Stimulated activated naive CD8-positive, alpha-beta T cell treated with anti-CD3 and anti-CD28 coated beads, Interleukin-15, Interleukin-2, amounts not matched to agents 100 ng/mL and 50 ng/mL, for 24 hours (primary cell): ENCODE measurements around the gene NCF4.
A peak's percentile ranks its signal among the peaks of the same experiment; 100 is the strongest.

Source experiments
- H3K27ac Mint-ChIP-seq: one replicate; pipeline ENCODE4 v1.8.0; 2021; ENCODE audit warnings: mild to moderate bottlenecking, mixed read lengths
- H3K27me3 Mint-ChIP-seq: one replicate; pipeline ENCODE4 v1.8.0; 2021; ENCODE audit warnings: mixed read lengths
- H3K36me3 Mint-ChIP-seq: one replicate; pipeline ENCODE4 v1.8.0; 2021; ENCODE audit warnings: low read depth, mixed read lengths
- H3K4me1 Mint-ChIP-seq: one replicate; pipeline ENCODE4 v1.8.0; 2021; ENCODE audit warnings: low read depth, mixed read lengths
- H3K4me3 Mint-ChIP-seq: one replicate; pipeline ENCODE4 v1.8.0; 2021; ENCODE audit warnings: mild to moderate bottlenecking, mixed read lengths
- H3K9me3 Mint-ChIP-seq: one replicate; pipeline ENCODE4 v1.8.0; 2021; ENCODE audit warnings: mixed read lengths

The NCF4 gene

DNA sequence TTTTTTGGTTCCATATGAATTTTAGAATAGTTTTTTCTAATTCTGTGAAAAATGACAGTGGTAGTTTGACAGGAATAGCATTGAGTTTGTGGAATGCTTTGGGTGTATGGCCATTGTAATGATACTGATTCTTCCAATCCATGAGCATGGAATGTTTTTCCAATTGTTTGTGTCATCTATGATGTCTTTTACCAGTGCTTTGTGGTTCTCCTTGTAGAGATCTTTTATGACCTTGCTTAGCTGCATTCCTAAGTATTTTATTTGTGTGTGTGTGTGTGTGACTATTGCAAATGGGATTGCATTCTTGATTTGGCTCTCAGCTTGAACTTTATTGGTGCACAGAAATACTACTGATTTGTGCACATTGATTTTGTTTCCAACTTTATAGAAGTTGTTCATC, 49.7 kb downstream of the NCF4 start:
- H3K4me3 Mint-ChIP-seq, result no peak overlapping the region
- no peaks in the 10 kb centered on the region for H3K9me3 Mint-ChIP-seq
- no peak overlapping the region for H3K27ac Mint-ChIP-seq

DNA sequence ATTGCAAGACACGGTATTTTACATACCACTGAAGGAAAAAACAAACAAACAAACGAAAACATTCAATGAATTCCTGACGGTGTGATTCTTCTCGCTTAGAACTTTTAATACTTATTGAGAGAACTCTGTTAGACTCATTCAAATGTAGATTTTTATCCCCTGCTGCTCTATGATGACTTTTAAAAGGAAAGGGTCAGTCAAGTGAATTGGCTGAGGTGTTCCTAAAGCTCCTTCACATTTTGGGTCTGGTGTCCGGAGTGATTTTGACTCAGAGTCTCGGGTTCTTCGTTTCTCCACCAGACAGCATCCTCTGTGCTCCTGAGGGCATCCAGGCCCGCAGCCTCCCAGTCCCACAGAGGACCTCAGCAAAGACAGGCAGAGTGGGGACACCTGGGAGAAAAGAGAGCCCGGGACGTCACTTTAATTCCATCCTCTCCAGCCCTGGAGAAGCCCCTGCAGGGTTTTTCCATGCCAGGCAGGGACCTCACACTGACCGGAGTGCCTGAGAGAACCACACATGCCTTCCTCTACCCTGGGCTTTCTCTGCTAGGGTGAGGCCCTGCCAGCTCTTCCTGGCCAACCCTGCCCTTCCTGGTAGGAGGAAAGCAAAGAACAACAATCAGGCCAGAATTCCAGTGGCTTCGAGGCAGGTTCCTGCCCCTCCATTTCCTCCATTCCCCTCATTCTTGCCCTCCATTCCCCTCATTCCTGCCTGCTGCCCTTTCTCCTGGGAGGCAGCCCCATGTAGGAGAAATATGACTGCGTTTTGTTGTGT, 51.3 kb downstream of the NCF4 start:
- no peaks in the 10 kb centered on the region for H3K9me3 Mint-ChIP-seq
- no peak overlapping the region for H3K4me3 Mint-ChIP-seq
- H3K4me1 Mint-ChIP-seq, result no peaks in the 10 kb centered on the region
- H3K36me3 Mint-ChIP-seq, result no peaks in the 10 kb centered on the region
- no peak overlapping the region for H3K27ac Mint-ChIP-seq
- peaks cover 28% of the 10 kb centered on the region for H3K27me3 Mint-ChIP-seq

More for the DNA sequence above, 49.7 kb downstream of the NCF4 start:
- no peaks in the 10 kb centered on the region for H3K4me1 Mint-ChIP-seq
- H3K36me3 Mint-ChIP-seq, result no peaks in the 10 kb centered on the region
- H3K27me3 Mint-ChIP-seq, result peaks cover 28% of the 10 kb centered on the region

DNA sequence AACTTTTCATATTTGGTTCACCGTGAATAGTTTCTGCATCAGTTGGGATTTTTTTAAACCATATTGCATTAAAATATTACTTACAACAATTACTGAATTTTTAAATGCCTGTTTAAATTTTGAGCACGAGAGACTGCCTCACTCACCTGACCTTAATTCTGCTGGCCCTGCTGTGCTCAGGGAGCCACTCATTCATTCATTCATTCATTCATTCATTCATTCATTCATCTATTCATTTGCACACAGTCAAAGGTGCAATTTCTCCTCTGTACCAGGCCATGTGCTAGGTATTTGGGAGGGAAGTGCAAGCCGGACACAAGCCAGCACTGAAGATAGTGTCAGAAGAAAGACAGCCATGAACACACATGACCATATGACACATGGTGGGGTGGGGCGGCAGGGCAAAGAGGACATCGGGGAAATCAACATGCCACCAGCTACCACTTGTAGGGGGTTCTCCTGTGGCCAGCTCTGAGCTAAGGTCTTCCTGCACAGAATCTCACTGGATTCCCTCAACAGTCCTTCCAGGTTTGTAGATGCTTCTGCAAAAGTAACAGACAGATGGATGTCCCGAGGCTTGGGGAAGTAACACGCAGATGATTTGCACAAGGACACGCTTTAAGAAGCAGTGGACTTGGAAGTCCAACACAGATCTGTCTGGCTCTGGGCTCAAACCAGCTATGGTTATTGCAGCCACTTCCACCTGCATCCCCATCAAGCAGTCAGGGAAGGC, 52.1 kb downstream of the NCF4 start:
- peak overlapping the region; percentile 78 for H3K4me3 Mint-ChIP-seq
- no peak overlapping the region for H3K27ac Mint-ChIP-seq
- no peaks in the 10 kb centered on the region for H3K36me3 Mint-ChIP-seq

GRCh38 chr22:36913427-36914389, 52.9 kb downstream of the NCF4 start, which contains the start of gene CSF2RB:
CSF2RB (plus strand) TSS chr22:36913628; CDS start chr22:36922208, 8,580 bp downstream.
- Mint-ChIP-seq H3K27me3 (peaks cover 28% of the 10 kb centered on the region), H3K4me3 (peak within 1 kb of the TSS; percentile 78), H3K9me3 (no peaks in the 10 kb centered on the region), H3K4me1 (no peaks in the 10 kb centered on the region), H3K27ac (no peak within 1 kb of the TSS), H3K36me3 (no peaks in the 10 kb centered on the region)

More for the DNA sequence above, 52.1 kb downstream of the NCF4 start:
- no peaks in the 10 kb centered on the region for H3K9me3 Mint-ChIP-seq
- H3K27me3 Mint-ChIP-seq, result peaks cover 24% of the 10 kb centered on the region
- no peaks in the 10 kb centered on the region for H3K4me1 Mint-ChIP-seq

- H3K9me3 Mint-ChIP-seq, result no peaks in the 10 kb centered on the region
- peaks cover 24% of the 10 kb centered on the region for H3K27me3 Mint-ChIP-seq
- no peaks in the 10 kb centered on the region for H3K36me3 Mint-ChIP-seq
- H3K4me1 Mint-ChIP-seq, result no peaks in the 10 kb centered on the region
- H3K4me3 Mint-ChIP-seq, result peak overlapping the region; percentile 78
- H3K27ac Mint-ChIP-seq, result no peak overlapping the region
These were observed 53.6 kb downstream of the NCF4 start for GRCh38 chr22:36914390-36914752.

GRCh38 chr22:36916034-36916433, 55.2 kb downstream of the NCF4 start:
- Mint-ChIP-seq H3K27ac (peak overlapping the region; percentile 22), H3K9me3 (no peaks in the 10 kb centered on the region), H3K36me3 (no peaks in the 10 kb centered on the region), H3K4me3 (no peak overlapping the region), H3K4me1 (peaks cover 2% of the 10 kb centered on the region), H3K27me3 (peaks cover 17% of the 10 kb centered on the region)

- Mint-ChIP-seq H3K36me3 (no peaks in the 10 kb centered on the region), H3K4me1 (peaks cover 5% of the 10 kb centered on the region), H3K27me3 (peaks cover 11% of the 10 kb centered on the region), H3K4me3 (no peak overlapping the region), H3K9me3 (no peaks in the 10 kb centered on the region), H3K27ac (no peak overlapping the region)
These were observed 57.9 kb downstream of the NCF4 start for GRCh38 chr22:36918586-36919284.

DNA sequence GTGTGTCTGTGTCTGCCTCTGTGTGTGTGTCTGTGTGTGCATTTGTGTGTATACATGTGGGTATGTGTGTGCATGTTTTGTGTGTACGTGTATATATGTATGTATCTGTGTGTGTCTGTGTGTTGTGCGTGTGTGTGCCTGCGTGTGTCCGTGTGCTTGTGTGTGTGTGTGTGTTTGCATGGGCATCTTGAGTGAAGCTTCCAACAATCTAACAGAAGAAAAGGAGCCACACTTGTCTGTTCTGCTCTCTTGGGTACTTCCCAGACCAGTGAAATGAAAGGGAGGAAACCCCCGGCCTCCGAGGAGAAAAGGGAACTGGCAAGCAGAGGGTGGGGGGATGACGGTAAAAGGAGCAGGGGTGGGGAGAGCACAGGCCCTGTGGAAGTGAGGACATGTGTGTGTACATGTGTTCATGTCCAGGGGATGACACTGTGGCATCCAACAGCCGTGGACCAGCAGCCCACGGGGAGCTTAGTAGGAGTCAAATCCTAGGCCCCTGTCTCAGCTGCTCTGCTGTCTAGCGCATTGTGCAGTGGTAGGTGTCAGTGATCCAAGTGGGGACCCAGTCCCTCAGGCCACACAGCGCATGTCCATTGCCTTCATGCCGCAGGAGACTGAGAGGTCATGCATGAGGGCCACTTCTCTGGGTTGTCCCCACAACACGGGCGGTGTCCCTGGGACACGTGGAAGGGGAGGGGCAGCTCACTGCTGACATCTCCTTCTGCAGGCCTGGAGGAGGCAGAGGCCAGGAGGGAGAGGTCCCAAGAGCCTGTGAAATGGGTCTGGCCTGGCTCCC, 60.7 kb downstream of the NCF4 start:
- Mint-ChIP-seq H3K4me1 (peaks cover 5% of the 10 kb centered on the region), H3K9me3 (no peaks in the 10 kb centered on the region), H3K27ac (peak overlapping the region; percentile 22), H3K4me3 (no peak overlapping the region), H3K27me3 (peaks cover 11% of the 10 kb centered on the region), H3K36me3 (no peaks in the 10 kb centered on the region)

DNA sequence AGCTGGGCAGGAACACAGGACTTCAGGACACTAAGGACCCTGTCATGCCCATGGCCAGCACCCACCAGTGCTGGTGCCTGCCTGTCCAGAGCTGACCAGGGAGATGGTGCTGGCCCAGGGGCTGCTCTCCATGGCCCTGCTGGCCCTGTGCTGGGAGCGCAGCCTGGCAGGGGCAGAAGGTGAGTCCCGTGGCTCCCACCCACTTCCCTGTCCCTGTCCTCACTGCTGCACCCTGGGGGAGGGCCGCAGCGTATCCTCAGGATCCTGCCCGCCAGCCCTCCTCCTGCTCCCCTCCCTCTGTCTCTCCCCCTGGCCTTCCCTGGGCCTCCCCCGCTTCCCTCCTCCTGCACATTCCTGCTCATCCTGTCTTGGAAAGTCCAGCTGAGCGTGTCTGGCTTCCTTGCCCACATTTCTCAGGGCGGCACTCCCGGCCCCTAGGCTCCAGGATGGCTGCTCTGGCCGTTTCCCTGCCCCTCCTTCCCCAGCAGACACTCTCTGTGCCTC, 61.4 kb downstream of the NCF4 start:
- Mint-ChIP-seq H3K4me1 (peaks cover 5% of the 10 kb centered on the region), H3K4me3 (no peak overlapping the region), H3K9me3 (no peaks in the 10 kb centered on the region), H3K36me3 (no peaks in the 10 kb centered on the region), H3K27ac (no peak overlapping the region), H3K27me3 (peaks cover 11% of the 10 kb centered on the region)

GRCh38 chr22:36922711-36923110, 61.9 kb downstream of the NCF4 start:
- H3K4me1 Mint-ChIP-seq, result peaks cover 5% of the 10 kb centered on the region

GRCh38 chr22:36923131-36923788, 62.5 kb downstream of the NCF4 start:
- no peak overlapping the region for H3K27ac Mint-ChIP-seq
- H3K9me3 Mint-ChIP-seq, result no peaks in the 10 kb centered on the region
- no peak overlapping the region for H3K4me3 Mint-ChIP-seq
- H3K36me3 Mint-ChIP-seq, result no peaks in the 10 kb centered on the region
- peaks cover 7% of the 10 kb centered on the region for H3K27me3 Mint-ChIP-seq
- H3K4me1 Mint-ChIP-seq, result peaks cover 5% of the 10 kb centered on the region

More at GRCh38 chr22:36922711-36923110, 61.9 kb downstream of the NCF4 start:
- H3K27ac Mint-ChIP-seq, result no peak overlapping the region
- H3K4me3 Mint-ChIP-seq, result no peak overlapping the region
- H3K36me3 Mint-ChIP-seq, result no peaks in the 10 kb centered on the region
- H3K9me3 Mint-ChIP-seq, result no peaks in the 10 kb centered on the region
- peaks cover 11% of the 10 kb centered on the region for H3K27me3 Mint-ChIP-seq

- Mint-ChIP-seq H3K4me1 (peaks cover 5% of the 10 kb centered on the region), H3K27me3 (peaks cover 5% of the 10 kb centered on the region), H3K4me3 (no peak overlapping the region), H3K27ac (no peak overlapping the region), H3K9me3 (no peaks in the 10 kb centered on the region), H3K36me3 (no peaks in the 10 kb centered on the region)
These were observed 63.4 kb downstream of the NCF4 start for GRCh38 chr22:36924151-36924698.
